Mucosa of descending colon (tissue), 3 donors: ENCODE results near the gene IAPP. TPM values are rescaled to one million over a fixed set of nuclear protein-coding genes. Genes with fewer than 3 reads are reported as not detected.

Experiments used
- ATAC-seq: fragments of 200-7000 bp; cut with Tn5 transposase; one replicate; pipeline ENCODE4 v1.9.1; 2020; ENCODE audit warnings: mild to moderate bottlenecking, moderate library complexity
- DNase-seq, 3 donors: peaks; one replicate each; pipeline ENCODE4 v3.0.0-alpha.2; 2020
- H3K36me3 ChIP-seq: fragments of 200-600 bp; one replicate; pipeline ENCODE4 v1.8.0; 2021; ENCODE audit warnings: low read depth, mild to moderate bottlenecking
- H3K4me1 ChIP-seq: fragments of 200-600 bp; one replicate; pipeline ENCODE4 v1.8.0; 2021; ENCODE audit warnings: low read depth, mild to moderate bottlenecking
- H3K4me3 ChIP-seq: fragments of 200-600 bp; one replicate; pipeline ENCODE4 v1.8.0; 2021; ENCODE audit warnings: mild to moderate bottlenecking
- H3K9me3 ChIP-seq: fragments of 200-600 bp; one replicate; pipeline ENCODE4 v1.8.0; 2021; ENCODE audit warnings: mild to moderate bottlenecking
- CTCF ChIP-seq: fragments of 200-600 bp; IDR thresholded peaks from one replicate; pipeline ENCODE4 v1.8.0; 2022; ENCODE audit warnings: antibody characterized with exemption, mild to moderate bottlenecking
- intact Hi-C, 2 donors: fragments of 100-400 bp; cut with DNase I in 1 of 2; cut with micrococcal nuclease in 1 of 2; formaldehyde crosslinking; loops; one replicate each; pipeline versions ENCODE4 v1.11.0 to v1.11.1; 2022; cut with DNase I, micrococcal nuclease
- total RNA-seq, 3 donors: library from RNA; stranded (reverse); fragmentation: NEBNext Ultra II Directional in 2 of 3; extraction: Animal tissue kit (Norgen Biotek cat#: 25700) in 2 of 3; gene quantifications; one replicate each; pipeline versions ENCODE4 v1.2.1 to v1.2.4, GENCODE V29; 2021 to 2023
- donor health status: DM: no; HTN: no; CAD: no; lungs with moderate emphysema.
- donor health status: DM: no; HTN: no; CAD: no.
- donor health status: DM: no; HTN: yes; CAD: no.

The IAPP gene
- total RNA-seq, 3 donors from 2014 or later = not detected

DNA sequence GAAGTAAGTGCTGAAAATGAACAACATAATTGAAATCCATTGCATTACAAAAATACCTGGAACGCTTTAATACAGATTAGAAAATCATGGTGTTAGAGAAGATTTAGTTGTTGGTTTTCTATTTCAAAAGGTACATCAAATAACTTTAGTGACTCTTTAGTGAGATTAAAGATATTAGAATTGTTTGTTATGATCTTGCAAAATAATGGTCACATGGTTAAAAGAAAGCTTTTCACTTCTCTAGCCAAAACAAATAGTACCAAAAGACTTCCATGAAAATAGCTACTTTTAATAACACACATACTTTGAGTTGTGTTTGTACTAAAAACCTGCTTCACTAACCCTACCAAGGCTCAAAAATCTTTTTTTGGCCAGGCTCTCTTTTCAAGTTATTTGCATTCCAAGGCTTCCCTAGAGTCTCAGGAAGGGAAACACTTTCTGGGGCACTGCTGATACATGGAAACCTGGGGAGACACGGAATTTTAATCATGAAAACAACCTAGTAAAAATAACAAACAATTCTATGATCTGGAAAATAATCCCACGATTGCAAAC is 37.9 kb upstream of the IAPP start, which contains the start of gene SLCO1A2:
TSS of gene SLCO1A2 (minus strand) at position 147 of the 555 bp plus-strand sequence. CDS start 270 bp downstream, outside the sequence.
- Histone ChIP-seq H3K4me1 (no peaks in the 10 kb centered on the region), H3K9me3 (peaks cover 13% of the 10 kb centered on the region), H3K4me3 (no peak within 1 kb of the TSS), H3K36me3 (no peaks in the 10 kb centered on the region)
- no peak for TF ChIP-seq CTCF
- ATAC-seq = no peak
- intact Hi-C loops = no loop called here
- no peak for DNase-seq

DNA sequence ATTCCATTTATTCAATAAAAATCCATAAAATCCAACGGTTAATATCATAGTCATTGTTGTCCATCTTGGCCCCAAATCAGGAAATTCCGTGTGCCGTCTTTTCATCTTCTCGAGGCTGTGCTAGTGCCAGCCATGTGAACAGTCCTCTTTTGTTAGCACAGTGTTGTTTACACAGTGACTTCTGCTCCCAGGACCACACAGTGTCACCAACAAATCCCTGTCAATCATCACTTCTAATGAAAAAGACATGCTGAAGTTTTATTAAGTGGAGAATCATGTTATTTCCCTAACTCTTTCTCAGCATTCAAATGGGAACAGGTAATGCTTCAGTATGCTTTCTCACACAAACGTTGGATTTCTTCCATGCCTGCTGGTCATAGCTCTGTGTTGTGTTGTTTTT is 36.0 kb upstream of the IAPP start:
- Histone ChIP-seq H3K36me3 (no peaks in the 10 kb centered on the region), H3K4me1 (no peaks in the 10 kb centered on the region), H3K9me3 (no peaks in the 10 kb centered on the region), H3K4me3 (no peak overlapping the region)
- DNase-seq (no peak), ATAC-seq (no peak)
- intact Hi-C loops = no loop called here
- no peak for TF ChIP-seq CTCF

- no peaks in the 10 kb centered on the region for H3K36me3 ChIP-seq
- no peaks in the 10 kb centered on the region for H3K9me3 ChIP-seq
- H3K4me1 ChIP-seq = no peaks in the 10 kb centered on the region
- no peak for ATAC-seq
- no peak for DNase-seq
- no peak for TF ChIP-seq CTCF
- no peak overlapping the region for H3K4me3 ChIP-seq
- intact Hi-C loops = no loop called here
Observed at GRCh38 chr12:21337453-21337852, 35.2 kb upstream of the IAPP start.

DNA sequence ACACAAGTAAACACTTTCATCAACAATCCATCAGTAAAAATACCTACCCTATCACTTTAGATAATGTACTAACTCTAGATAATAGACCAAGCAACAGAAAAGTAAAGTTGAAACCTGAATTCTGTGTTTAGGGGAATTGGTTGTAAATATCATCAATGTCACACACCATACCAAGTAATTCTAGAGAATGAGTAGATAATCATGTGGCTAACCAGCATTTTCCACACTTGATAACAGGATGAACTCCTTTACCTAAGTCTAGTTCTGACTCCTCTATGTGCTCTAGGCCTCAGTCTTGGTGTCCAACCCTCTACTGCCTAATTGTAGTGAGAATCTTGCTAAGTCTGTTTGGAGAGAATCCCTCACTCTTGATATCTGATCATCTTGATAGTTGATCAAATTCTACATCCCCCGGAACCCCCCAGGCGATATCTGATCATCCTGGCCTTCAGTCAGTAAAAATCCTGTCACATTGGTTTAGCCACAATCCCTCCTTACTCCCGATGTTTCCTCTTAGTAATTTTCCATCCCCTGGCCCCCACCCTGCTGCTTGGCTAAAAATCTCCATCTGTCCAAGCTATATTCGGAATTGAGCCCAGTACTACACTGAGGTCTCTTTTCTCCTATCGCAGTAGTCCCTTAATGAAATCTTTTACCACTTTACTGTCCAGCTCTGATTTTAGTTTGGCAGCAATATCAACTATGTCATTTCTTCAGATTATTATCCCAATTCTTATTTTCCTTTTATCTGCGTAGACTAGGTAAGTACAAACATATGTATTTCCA is 34.5 kb upstream of the IAPP start:
- H3K4me1 ChIP-seq = no peaks in the 10 kb centered on the region
- no peak for DNase-seq
- no peak overlapping the region for H3K4me3 ChIP-seq
- ATAC-seq = no peak
- intact Hi-C loops = no loop called here
- no peak for TF ChIP-seq CTCF
- H3K9me3 ChIP-seq = no peaks in the 10 kb centered on the region
- no peaks in the 10 kb centered on the region for H3K36me3 ChIP-seq

DNA sequence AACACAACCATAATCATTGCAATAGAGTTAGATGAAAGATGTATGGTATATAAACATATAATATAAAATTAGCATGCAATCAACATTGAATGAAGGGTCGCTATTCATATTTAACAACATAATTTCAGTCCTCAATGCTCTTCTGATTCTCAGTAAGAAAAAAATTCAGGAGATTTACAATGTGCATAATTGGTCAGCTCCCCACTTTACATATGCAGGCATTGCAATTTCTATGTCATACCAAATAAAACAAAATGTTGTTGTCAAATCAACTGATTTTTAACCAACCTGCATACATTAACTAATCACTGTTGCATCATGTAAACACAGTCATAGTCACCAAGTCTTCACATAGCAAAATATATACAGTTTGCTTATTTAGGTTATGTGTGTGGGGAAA is 32.8 kb upstream of the IAPP start:
- no peak for DNase-seq
- Histone ChIP-seq H3K36me3 (no peaks in the 10 kb centered on the region), H3K4me3 (no peak overlapping the region), H3K9me3 (no peaks in the 10 kb centered on the region), H3K4me1 (no peaks in the 10 kb centered on the region)
- ATAC-seq = no peak
- intact Hi-C loops = no loop called here
- TF ChIP-seq CTCF = no peak
